ENCODE results near the gene CBR1. TPM values are rescaled to one million over a fixed set of nuclear protein-coding genes. Genes with fewer than 3 reads are reported as not detected.
A peak's percentile ranks its signal among the peaks of the same experiment; 100 is the strongest.

The CBR1 gene
- total RNA-seq, 1 donor from 2014 or later, result 120 TPM

DNA sequence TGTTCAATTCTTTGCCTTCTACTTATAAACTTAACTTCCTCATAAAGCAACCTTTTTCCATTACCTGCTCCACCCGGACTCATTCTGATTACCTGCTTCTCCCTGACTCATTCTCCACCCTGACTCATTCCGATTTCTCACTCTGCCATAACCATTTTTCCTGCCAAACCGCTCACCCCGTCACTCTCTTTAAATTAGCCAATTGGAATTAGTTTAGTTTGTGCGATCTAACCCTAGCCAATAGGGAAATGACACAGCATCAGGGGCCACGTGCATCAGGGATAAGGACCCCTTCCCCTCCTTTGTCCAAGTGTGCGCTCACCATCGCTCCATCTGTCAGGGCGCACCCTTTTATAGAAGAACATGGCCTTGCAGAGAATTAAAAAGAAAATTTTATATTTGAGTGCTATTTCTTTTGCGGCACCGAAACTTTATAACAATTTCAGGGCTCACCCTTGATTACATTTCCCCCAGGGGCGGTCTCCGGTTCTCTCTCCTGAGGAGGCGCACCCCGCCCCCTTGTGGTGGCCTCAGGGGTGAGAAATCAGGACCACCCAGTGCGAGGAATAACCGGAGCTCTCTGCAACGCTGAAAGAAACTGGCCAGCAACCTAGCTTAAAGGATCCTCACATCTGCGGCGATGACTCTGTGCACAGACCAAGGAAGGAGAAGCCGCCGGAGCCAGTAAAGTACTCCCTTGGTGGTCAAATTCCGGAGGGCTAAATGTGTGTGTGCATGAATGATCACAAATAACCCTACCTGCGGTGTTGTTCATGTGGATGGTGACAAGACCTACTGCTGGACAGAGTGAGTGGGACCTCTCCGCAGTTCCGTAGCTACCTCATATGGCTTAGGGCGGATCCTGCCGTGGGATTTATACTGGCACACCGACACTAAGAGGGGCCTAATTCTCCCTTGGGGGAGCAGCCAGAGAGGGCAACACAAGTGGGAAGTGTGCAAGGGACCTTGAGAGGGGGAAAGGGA, 34.8 kb downstream of the CBR1 start:
- DNase-seq (ENCODE audit: low read depth), result peak; percentile 77
- Histone ChIP-seq H3K27me3 (ENCODE audit: control insufficient read depth, insufficient read depth, low read length) (no peaks in the 10 kb centered on the region), H3K4me3 (ENCODE audit: low read depth, low read length) (peak overlapping the region; percentile 62), H3K36me3 (ENCODE audit: control insufficient read depth, insufficient read depth, low read length) (no peaks in the 10 kb centered on the region)
- TF ChIP-seq, protein P1, sequence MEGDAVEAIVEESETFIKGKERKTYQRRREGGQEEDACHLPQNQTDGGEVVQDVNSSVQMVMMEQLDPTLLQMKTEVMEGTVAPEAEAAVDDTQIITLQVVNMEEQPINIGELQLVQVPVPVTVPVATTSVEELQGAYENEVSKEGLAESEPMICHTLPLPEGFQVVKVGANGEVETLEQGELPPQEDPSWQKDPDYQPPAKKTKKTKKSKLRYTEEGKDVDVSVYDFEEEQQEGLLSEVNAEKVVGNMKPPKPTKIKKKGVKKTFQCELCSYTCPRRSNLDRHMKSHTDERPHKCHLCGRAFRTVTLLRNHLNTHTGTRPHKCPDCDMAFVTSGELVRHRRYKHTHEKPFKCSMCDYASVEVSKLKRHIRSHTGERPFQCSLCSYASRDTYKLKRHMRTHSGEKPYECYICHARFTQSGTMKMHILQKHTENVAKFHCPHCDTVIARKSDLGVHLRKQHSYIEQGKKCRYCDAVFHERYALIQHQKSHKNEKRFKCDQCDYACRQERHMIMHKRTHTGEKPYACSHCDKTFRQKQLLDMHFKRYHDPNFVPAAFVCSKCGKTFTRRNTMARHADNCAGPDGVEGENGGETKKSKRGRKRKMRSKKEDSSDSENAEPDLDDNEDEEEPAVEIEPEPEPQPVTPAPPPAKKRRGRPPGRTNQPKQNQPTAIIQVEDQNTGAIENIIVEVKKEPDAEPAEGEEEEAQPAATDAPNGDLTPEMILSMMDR (IDR thresholded peaks at IDR 0.05; ENCODE audit: insufficient read depth, low read length, poor library complexity, severe bottlenecking), result peak; percentile 78

DNA sequence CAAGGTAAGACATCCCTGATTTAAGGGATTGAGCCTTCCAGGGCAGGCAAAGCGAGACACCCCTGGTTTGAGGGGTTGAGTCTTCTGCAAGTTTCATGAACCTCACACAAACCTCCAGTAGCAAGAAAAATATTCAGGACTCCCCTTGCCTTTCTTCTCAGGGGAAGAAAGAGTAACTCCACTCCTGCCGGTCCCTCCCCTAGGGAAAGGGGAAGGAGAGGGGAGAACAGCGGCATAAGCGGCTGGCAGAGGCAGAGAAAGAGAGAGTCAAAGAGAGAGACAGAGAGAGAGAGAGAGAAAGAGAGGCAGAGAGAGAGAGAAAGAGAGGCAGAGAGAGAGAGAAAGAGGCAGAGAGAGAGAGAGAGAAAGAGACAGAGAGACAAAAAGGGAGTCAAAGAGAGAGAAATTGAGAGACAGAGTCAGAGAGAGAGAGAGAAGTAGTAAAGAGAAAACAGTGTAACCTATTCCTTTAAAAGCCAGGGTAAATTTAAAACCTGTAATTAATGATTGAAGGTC, 35.6 kb downstream of the CBR1 start:
- H3K4me3 ChIP-seq (ENCODE audit: low read depth, low read length), result peak overlapping the region; percentile 62
- no peak for DNase-seq (ENCODE audit: low read depth)
- H3K27me3 ChIP-seq (ENCODE audit: control insufficient read depth, insufficient read depth, low read length), result no peaks in the 10 kb centered on the region
- TF ChIP-seq, protein P1 (IDR thresholded peaks at IDR 0.05; ENCODE audit: insufficient read depth, low read length, poor library complexity, severe bottlenecking), result no peak
- no peaks in the 10 kb centered on the region for H3K36me3 ChIP-seq (ENCODE audit: control insufficient read depth, insufficient read depth, low read length)

DNA sequence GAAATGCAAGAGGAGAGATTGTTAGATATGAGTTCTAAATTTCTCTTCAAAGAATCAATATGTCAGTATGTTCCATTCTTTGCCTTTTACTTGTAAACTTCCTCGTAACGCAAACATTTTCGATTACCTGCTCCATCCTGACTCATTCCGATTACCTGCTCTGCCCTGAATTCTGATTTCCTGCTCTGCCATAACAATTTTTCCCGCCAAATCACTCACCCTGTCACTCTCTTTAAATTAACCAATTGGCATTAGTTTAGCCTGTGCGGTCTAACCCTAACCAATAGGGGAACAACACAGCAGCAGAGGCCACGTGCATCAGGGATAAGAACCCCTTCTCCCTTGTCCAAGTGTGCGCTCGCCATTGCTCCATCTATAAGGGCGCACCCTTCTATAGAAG, 40.0 kb downstream of the CBR1 start:
- Histone ChIP-seq H3K27me3 (ENCODE audit: control insufficient read depth, insufficient read depth, low read length) (no peaks in the 10 kb centered on the region), H3K36me3 (ENCODE audit: control insufficient read depth, insufficient read depth, low read length) (no peaks in the 10 kb centered on the region), H3K4me3 (ENCODE audit: low read depth, low read length) (no peak overlapping the region)
- TF ChIP-seq, protein P1 (IDR thresholded peaks at IDR 0.05; ENCODE audit: insufficient read depth, low read length, poor library complexity, severe bottlenecking), result no peak
- DNase-seq (ENCODE audit: low read depth), result no peak

DNA sequence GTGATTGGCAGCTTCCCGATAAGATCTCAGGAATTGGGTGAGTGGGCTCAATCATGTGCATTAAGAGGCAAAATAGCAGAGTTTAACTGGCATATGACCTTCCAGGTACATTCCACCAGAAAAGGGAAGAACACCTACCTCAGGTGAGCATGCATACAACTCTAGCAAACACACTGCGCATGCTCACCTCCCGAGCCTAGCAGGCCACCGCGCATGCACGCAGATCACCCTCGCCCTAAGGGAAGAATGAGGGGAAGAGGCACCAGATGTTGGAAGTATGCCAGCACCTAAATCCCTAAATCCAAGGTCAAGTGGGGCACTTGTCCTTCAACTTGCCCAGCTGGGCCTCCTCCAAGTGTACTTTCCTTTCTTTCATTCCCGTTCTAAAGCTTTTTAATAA, 41.4 kb downstream of the CBR1 start:
- DNase-seq (ENCODE audit: low read depth), result no peak
- Histone ChIP-seq H3K4me3 (ENCODE audit: low read depth, low read length) (no peak overlapping the region), H3K36me3 (ENCODE audit: control insufficient read depth, insufficient read depth, low read length) (no peaks in the 10 kb centered on the region), H3K27me3 (ENCODE audit: control insufficient read depth, insufficient read depth, low read length) (no peaks in the 10 kb centered on the region)
- TF ChIP-seq, protein P1 (IDR thresholded peaks at IDR 0.05; ENCODE audit: insufficient read depth, low read length, poor library complexity, severe bottlenecking), result no peak

DNA sequence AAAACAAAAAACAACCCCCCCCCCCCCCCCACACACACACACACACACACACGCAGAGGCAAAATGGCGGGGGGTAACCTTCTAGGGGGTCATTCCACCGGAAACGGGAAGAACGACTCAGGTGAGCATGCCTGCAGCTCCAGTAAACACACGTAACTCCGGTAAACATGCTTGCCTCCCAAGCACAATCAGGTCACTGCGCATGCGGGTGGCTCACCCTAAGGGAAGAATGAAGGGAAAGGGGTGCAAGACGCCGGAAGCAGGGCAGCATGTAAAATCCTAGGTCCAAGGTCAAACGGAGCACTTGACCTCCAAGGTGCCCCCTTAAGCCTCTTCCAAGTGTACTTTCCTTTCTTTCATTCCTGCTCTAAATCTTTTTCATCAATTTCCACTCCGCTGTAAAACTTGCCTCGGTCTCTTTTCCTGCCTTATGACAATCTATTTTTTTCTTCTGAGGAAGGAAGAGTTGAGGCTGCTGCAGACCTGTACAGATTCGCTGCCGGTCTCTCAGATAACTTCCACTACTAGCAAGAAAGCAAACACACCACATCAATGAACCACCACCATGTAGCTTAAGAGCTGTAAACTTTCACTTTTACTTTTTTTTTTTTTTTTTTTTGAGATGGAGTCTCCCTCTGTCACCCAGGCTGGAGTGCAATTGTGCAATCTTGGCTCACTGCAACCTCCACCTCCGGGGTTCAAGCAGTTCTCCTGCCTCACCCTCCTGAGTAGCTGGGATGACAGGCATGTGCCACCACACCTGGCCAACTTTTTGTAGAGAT, 44.0 kb downstream of the CBR1 start:
- Histone ChIP-seq H3K27me3 (ENCODE audit: control insufficient read depth, insufficient read depth, low read length) (no peaks in the 10 kb centered on the region), H3K36me3 (ENCODE audit: control insufficient read depth, insufficient read depth, low read length) (no peaks in the 10 kb centered on the region), H3K4me3 (ENCODE audit: low read depth, low read length) (no peak overlapping the region)
- TF ChIP-seq, protein P1 (IDR thresholded peaks at IDR 0.05; ENCODE audit: insufficient read depth, low read length, poor library complexity, severe bottlenecking), result no peak
- DNase-seq (ENCODE audit: low read depth), result no peak
